ENCODE results near the gene ZNF519. TPM values are rescaled to one million over a fixed set of nuclear protein-coding genes. Genes with fewer than 3 reads are reported as not detected.

ZNF519 gene
- polyA plus RNA-seq (2012; ENCODE audit: insufficient read length, low read depth), result 1.8 TPM

GRCh38 chr18:14132271-14132700 lies at the start of gene ZNF519:
Gene ZNF519 (minus strand): TSS chr18:14132435. CDS start chr18:14132277, 158 bp downstream.
- TF ChIP-seq POLR2AphosphoS5 (IDR thresholded peaks at IDR 0.05; ENCODE audit: low read depth, low read length), result peak; percentile 62

- no peak for TF ChIP-seq REST (IDR thresholded peaks at IDR 0.05; ENCODE audit: insufficient read depth in 1 of 2, low read depth in 2 of 2, low read length in 2 of 2)
- no peak for TF ChIP-seq FOXP2 (optimal IDR thresholded peaks at IDR 0.05; ENCODE audit: borderline replicate concordance, extremely low read depth, extremely low read length, insufficient read depth)
- TF ChIP-seq SIN3A (IDR thresholded peaks at IDR 0.05; ENCODE audit: borderline replicate concordance, insufficient read depth, low read length), result no peak
- TF ChIP-seq TAF1 (IDR thresholded peaks at IDR 0.05; ENCODE audit: borderline replicate concordance, insufficient read depth, low read length), result no peak
- no peak for TF ChIP-seq POLR2AphosphoS5 (IDR thresholded peaks at IDR 0.05; ENCODE audit: low read depth, low read length)
Measured at GRCh38 chr18:14179306-14179705, 47.1 kb upstream of the ZNF519 start.

- TF ChIP-seq TAF1 (IDR thresholded peaks at IDR 0.05; ENCODE audit: borderline replicate concordance, insufficient read depth, low read length), result no peak
- TF ChIP-seq SIN3A (IDR thresholded peaks at IDR 0.05; ENCODE audit: borderline replicate concordance, insufficient read depth, low read length), result no peak
- no peak for TF ChIP-seq FOXP2 (optimal IDR thresholded peaks at IDR 0.05; ENCODE audit: borderline replicate concordance, extremely low read depth, extremely low read length, insufficient read depth)
- no peak for TF ChIP-seq POLR2AphosphoS5 (IDR thresholded peaks at IDR 0.05; ENCODE audit: low read depth, low read length)
Measured at GRCh38 chr18:14174706-14175085, 42.5 kb upstream of the ZNF519 start.

GRCh38 chr18:14144628-14144895 lies 12.3 kb upstream of the ZNF519 start:
- TF ChIP-seq TAF1 (IDR thresholded peaks at IDR 0.05; ENCODE audit: borderline replicate concordance, insufficient read depth, low read length), result no peak
- TF ChIP-seq POLR2AphosphoS5 (IDR thresholded peaks at IDR 0.05; ENCODE audit: low read depth, low read length), result no peak
- TF ChIP-seq FOXP2 (optimal IDR thresholded peaks at IDR 0.05; ENCODE audit: borderline replicate concordance, extremely low read depth, extremely low read length, insufficient read depth), result no peak
- no peak for TF ChIP-seq REST (IDR thresholded peaks at IDR 0.05; ENCODE audit: insufficient read depth in 1 of 2, low read depth in 2 of 2, low read length in 2 of 2)
- TF ChIP-seq SIN3A (IDR thresholded peaks at IDR 0.05; ENCODE audit: borderline replicate concordance, insufficient read depth, low read length), result no peak

- TF ChIP-seq POLR2AphosphoS5 (IDR thresholded peaks at IDR 0.05; ENCODE audit: low read depth, low read length), result no peak
- TF ChIP-seq SIN3A (IDR thresholded peaks at IDR 0.05; ENCODE audit: borderline replicate concordance, insufficient read depth, low read length), result no peak
- TF ChIP-seq REST (IDR thresholded peaks at IDR 0.05; ENCODE audit: insufficient read depth in 1 of 2, low read depth in 2 of 2, low read length in 2 of 2), result no peak
- TF ChIP-seq TAF1 (IDR thresholded peaks at IDR 0.05; ENCODE audit: borderline replicate concordance, insufficient read depth, low read length), result no peak
- no peak for TF ChIP-seq FOXP2 (optimal IDR thresholded peaks at IDR 0.05; ENCODE audit: borderline replicate concordance, extremely low read depth, extremely low read length, insufficient read depth)
Measured at GRCh38 chr18:14124689-14125088, 7.5 kb downstream of the ZNF519 start.

- TF ChIP-seq SIN3A (IDR thresholded peaks at IDR 0.05; ENCODE audit: borderline replicate concordance, insufficient read depth, low read length) (no peak), TAF1 (IDR thresholded peaks at IDR 0.05; ENCODE audit: borderline replicate concordance, insufficient read depth, low read length) (no peak), POLR2AphosphoS5 (IDR thresholded peaks at IDR 0.05; ENCODE audit: low read depth, low read length) (no peak), FOXP2 (optimal IDR thresholded peaks at IDR 0.05; ENCODE audit: borderline replicate concordance, extremely low read depth, extremely low read length, insufficient read depth) (no peak), REST (IDR thresholded peaks at IDR 0.05; ENCODE audit: insufficient read depth in 1 of 2, low read depth in 2 of 2, low read length in 2 of 2) (no peak)
Measured at GRCh38 chr18:14122097-14122496, 10.1 kb downstream of the ZNF519 start.
